Measurements from ENCODE around the gene ZNF836.

DNA sequence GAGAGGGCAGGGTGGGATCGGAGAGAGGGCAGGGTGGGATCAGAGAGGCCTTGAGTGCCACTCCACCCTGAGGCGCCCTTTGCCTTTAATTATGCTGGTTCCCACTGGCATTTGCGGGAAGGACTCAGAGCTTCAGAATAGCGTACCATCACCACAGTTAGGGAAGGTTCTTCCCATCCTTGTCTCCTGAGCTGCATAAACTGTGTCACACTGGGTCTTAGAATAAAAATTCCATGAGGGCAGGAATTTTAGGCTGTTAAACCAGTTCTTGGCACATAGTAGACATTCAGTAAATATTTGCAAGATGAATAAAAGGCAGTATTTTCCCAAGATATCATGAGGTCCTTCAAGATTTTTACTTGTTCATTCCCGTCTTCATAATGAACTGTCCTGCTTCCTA lies 42.8 kb upstream of the ZNF836 start:
- TF ChIP-seq, protein P1, sequence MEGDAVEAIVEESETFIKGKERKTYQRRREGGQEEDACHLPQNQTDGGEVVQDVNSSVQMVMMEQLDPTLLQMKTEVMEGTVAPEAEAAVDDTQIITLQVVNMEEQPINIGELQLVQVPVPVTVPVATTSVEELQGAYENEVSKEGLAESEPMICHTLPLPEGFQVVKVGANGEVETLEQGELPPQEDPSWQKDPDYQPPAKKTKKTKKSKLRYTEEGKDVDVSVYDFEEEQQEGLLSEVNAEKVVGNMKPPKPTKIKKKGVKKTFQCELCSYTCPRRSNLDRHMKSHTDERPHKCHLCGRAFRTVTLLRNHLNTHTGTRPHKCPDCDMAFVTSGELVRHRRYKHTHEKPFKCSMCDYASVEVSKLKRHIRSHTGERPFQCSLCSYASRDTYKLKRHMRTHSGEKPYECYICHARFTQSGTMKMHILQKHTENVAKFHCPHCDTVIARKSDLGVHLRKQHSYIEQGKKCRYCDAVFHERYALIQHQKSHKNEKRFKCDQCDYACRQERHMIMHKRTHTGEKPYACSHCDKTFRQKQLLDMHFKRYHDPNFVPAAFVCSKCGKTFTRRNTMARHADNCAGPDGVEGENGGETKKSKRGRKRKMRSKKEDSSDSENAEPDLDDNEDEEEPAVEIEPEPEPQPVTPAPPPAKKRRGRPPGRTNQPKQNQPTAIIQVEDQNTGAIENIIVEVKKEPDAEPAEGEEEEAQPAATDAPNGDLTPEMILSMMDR (IDR thresholded peaks at IDR 0.05; ENCODE audit: insufficient read depth, low read length), result no peak
- TF ChIP-seq, protein P2, sequence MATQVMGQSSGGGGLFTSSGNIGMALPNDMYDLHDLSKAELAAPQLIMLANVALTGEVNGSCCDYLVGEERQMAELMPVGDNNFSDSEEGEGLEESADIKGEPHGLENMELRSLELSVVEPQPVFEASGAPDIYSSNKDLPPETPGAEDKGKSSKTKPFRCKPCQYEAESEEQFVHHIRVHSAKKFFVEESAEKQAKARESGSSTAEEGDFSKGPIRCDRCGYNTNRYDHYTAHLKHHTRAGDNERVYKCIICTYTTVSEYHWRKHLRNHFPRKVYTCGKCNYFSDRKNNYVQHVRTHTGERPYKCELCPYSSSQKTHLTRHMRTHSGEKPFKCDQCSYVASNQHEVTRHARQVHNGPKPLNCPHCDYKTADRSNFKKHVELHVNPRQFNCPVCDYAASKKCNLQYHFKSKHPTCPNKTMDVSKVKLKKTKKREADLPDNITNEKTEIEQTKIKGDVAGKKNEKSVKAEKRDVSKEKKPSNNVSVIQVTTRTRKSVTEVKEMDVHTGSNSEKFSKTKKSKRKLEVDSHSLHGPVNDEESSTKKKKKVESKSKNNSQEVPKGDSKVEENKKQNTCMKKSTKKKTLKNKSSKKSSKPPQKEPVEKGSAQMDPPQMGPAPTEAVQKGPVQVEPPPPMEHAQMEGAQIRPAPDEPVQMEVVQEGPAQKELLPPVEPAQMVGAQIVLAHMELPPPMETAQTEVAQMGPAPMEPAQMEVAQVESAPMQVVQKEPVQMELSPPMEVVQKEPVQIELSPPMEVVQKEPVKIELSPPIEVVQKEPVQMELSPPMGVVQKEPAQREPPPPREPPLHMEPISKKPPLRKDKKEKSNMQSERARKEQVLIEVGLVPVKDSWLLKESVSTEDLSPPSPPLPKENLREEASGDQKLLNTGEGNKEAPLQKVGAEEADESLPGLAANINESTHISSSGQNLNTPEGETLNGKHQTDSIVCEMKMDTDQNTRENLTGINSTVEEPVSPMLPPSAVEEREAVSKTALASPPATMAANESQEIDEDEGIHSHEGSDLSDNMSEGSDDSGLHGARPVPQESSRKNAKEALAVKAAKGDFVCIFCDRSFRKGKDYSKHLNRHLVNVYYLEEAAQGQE (IDR thresholded peaks at IDR 0.05; ENCODE audit: insufficient replicate concordance, low read depth), result no peak
- no peak for TF ChIP-seq SPI1 (IDR thresholded peaks at IDR 0.05; ENCODE audit: borderline replicate concordance, low read depth)
